SK-N-SH treated with all-trans-retinoic acid at 6 μM for 48 hours (cell line): Measurements from ENCODE around the gene MPPED2.

Source experiments
- ATAC-seq: fragments of 200-7000 bp; cut with Tn5 transposase; 3 replicates; pipeline ENCODE4 v1.9.1; 2020; ENCODE audit warnings: mild to moderate bottlenecking, moderate library complexity
- ARNTL ChIP-seq: fragments of 450-650 bp; formaldehyde crosslinking; IDR thresholded peaks from 2 replicates; pipeline ENCODE4 v1.5.0; 2020; ENCODE audit warnings: low read depth, mild to moderate bottlenecking, moderate library complexity, borderline replicate concordance
- BACH2 ChIP-seq: fragments of 250-450 bp; sonication (Bioruptor Pico); IDR thresholded peaks from 2 replicates; pipeline ENCODE4 v1.9.0; 2021; ENCODE audit warnings: mild to moderate bottlenecking, borderline replicate concordance
- CSDC2 ChIP-seq: fragments of 250-450 bp; sonication (Bioruptor Pico); IDR thresholded peaks from 2 replicates; pipeline ENCODE4 v1.5.0; 2020; ENCODE audit warnings: mild to moderate bottlenecking, moderate library complexity
- ISL1 ChIP-seq: fragments of 250-450 bp; sonication (Bioruptor Pico); IDR thresholded peaks from 2 replicates; pipeline ENCODE4 v2.1.2; 2022; ENCODE audit warnings: mild to moderate bottlenecking, moderate library complexity
- OSR1 ChIP-seq: fragments of 250-450 bp; sonication (Bioruptor Pico); IDR thresholded peaks from 2 replicates; pipeline ENCODE4 v1.8.0; 2022; ENCODE audit warnings: moderate library complexity, mild to moderate bottlenecking, inconsistent platforms
- POU6F1 ChIP-seq: fragments of 250-450 bp; sonication (Bioruptor Pico); IDR thresholded peaks from 2 replicates; pipeline ENCODE4 v1.8.0; 2021; ENCODE audit warnings: low read depth, mild to moderate bottlenecking, moderate library complexity, borderline replicate concordance
- PPARA ChIP-seq: fragments of 250-450 bp; sonication (Bioruptor Pico); IDR thresholded peaks from 2 replicates; pipeline ENCODE4 v1.5.0; 2020; ENCODE audit warnings: mild to moderate bottlenecking, borderline replicate concordance
- RARB ChIP-seq: fragments of 250-450 bp; sonication (Bioruptor Pico); IDR thresholded peaks from 2 replicates; pipeline ENCODE4 v1.8.0; 2021; ENCODE audit warnings: mild to moderate bottlenecking, moderate library complexity
- SNAI2 ChIP-seq: fragments of 250-450 bp; sonication (Bioruptor Pico); IDR thresholded peaks from 2 replicates; pipeline ENCODE4 v1.5.0; 2020; ENCODE audit warnings: mild to moderate bottlenecking, moderate library complexity
- TCF4 ChIP-seq: fragments of 250-450 bp; sonication (Bioruptor Pico); IDR thresholded peaks from 2 replicates; pipeline ENCODE4 v1.8.0; 2021; ENCODE audit warnings: mild to moderate bottlenecking, moderate library complexity, borderline replicate concordance
- TSHZ2 ChIP-seq: fragments of 250-450 bp; sonication (Bioruptor Pico); IDR thresholded peaks from 2 replicates; pipeline ENCODE4 v1.5.0; 2020; ENCODE audit warnings: mild to moderate bottlenecking, moderate library complexity
- ZC3H10 ChIP-seq: fragments of 250-450 bp; sonication (Bioruptor Pico); IDR thresholded peaks from 2 replicates; pipeline ENCODE4 v1.5.1; 2021; ENCODE audit warnings: mild to moderate bottlenecking, moderate library complexity
- ZFP3 ChIP-seq: fragments of 250-450 bp; sonication (Bioruptor Pico); IDR thresholded peaks from 2 replicates; pipeline ENCODE4 v1.5.0; 2020; ENCODE audit warnings: mild to moderate bottlenecking, moderate library complexity
- ZFP30 ChIP-seq: fragments of 450-650 bp; formaldehyde crosslinking; IDR thresholded peaks from 2 replicates; pipeline ENCODE4 v1.5.0; 2022; ENCODE audit warnings: mild to moderate bottlenecking, moderate library complexity
- ZNF565 ChIP-seq: fragments of 450-650 bp; formaldehyde crosslinking; conservative IDR thresholded peaks from 2 replicates; pipeline ENCODE4 v1.5.0; 2020; ENCODE audit warnings: low read depth, mild to moderate bottlenecking, moderate library complexity
- ZNF70 ChIP-seq: fragments of 450-650 bp; formaldehyde crosslinking; IDR thresholded peaks from 2 replicates; pipeline ENCODE4 v1.5.0; 2020; ENCODE audit warnings: mild to moderate bottlenecking, moderate library complexity
- ZNF8 ChIP-seq: fragments of 450-650 bp; formaldehyde crosslinking; IDR thresholded peaks from 2 replicates; pipeline ENCODE4 v1.5.0; 2020; ENCODE audit warnings: mild to moderate bottlenecking, moderate library complexity
- TF ChIP-seq, protein P1 (sequence below): fragments of 250-450 bp; sonication (Bioruptor Pico); IDR thresholded peaks from 2 replicates; pipeline ENCODE4 v1.5.1; 2020; ENCODE audit warnings: low read depth, mild to moderate bottlenecking, moderate library complexity
- TF ChIP-seq, protein P2 (sequence below): fragments of 250-450 bp; sonication (Bioruptor Pico); IDR thresholded peaks from 2 replicates; pipeline ENCODE4 v1.8.0; 2020; ENCODE audit warnings: mild to moderate bottlenecking, moderate library complexity, borderline replicate concordance

Gene MPPED2

DNA sequence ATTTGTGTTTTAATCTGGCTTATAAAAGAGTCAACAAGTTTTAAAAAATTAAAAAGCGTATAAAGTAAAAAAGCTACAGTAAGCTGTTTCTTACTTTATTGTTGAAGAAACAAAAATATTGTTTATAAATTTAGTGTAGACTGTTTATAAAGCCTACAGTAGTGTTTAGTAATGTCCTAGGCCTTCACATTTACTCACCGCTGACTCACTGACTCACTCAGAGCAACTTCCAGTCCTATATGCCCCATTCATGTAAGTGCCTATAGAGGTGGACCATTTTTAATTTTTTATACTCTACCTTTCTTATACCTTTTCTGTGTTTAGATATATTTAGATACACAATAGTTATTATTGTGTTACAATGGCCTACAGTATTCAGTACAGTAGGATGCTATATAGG lies 12.2 kb downstream of the MPPED2 start:
- no peak for ATAC-seq
- TF ChIP-seq ZNF70 (CRISPR knock-in tag): no peak
- TF ChIP-seq ARNTL (CRISPR knock-in tag): no peak
- TF ChIP-seq, all 23 proteins: peak for 0

GRCh38 chr11:30568931-30569330 lies 17.2 kb downstream of the MPPED2 start:
- no peak for ATAC-seq
- TF ChIP-seq, protein P1, sequence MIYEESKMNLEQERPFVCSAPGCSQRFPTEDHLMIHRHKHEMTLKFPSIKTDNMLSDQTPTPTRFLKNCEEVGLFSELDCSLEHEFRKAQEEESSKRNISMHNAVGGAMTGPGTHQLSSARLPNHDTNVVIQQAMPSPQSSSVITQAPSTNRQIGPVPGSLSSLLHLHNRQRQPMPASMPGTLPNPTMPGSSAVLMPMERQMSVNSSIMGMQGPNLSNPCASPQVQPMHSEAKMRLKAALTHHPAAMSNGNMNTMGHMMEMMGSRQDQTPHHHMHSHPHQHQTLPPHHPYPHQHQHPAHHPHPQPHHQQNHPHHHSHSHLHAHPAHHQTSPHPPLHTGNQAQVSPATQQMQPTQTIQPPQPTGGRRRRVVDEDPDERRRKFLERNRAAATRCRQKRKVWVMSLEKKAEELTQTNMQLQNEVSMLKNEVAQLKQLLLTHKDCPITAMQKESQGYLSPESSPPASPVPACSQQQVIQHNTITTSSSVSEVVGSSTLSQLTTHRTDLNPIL (CRISPR knock-in tag): no peak
- TF ChIP-seq BACH2 (no peak), ARNTL (CRISPR knock-in tag) (no peak), ZNF565 (CRISPR knock-in tag) (no peak), POU6F1 (no peak), ISL1 (CRISPR knock-in tag) (no peak), ZFP3 (CRISPR knock-in tag) (no peak), ZNF8 (no peak), ZFP30 (CRISPR knock-in tag) (no peak)

DNA sequence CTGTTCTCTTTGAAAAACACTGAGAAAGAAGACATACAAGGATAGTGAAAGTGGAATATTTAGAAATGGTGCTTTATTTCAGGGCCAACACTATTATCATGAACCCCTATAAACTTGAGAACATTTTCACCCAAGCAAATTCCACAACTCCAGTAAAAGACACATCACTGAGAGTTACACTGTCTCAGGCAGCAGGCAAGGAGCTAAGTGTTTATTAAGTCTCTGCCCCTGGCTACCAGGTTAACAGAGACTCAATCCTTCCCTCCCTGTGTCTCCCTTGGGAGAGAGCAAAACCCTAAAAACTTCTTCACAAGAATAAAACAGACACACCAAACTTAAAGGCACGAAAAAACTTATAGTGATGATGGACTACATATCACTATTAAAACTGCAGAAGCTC lies 18.5 kb downstream of the MPPED2 start:
- TF ChIP-seq BACH2: no peak
- TF ChIP-seq TCF4 (CRISPR knock-in tag): no peak
- TF ChIP-seq ZFP30 (CRISPR knock-in tag): no peak
- TF ChIP-seq PPARA: no peak
- TF ChIP-seq ZFP3 (CRISPR knock-in tag): no peak
- TF ChIP-seq, protein P2, sequence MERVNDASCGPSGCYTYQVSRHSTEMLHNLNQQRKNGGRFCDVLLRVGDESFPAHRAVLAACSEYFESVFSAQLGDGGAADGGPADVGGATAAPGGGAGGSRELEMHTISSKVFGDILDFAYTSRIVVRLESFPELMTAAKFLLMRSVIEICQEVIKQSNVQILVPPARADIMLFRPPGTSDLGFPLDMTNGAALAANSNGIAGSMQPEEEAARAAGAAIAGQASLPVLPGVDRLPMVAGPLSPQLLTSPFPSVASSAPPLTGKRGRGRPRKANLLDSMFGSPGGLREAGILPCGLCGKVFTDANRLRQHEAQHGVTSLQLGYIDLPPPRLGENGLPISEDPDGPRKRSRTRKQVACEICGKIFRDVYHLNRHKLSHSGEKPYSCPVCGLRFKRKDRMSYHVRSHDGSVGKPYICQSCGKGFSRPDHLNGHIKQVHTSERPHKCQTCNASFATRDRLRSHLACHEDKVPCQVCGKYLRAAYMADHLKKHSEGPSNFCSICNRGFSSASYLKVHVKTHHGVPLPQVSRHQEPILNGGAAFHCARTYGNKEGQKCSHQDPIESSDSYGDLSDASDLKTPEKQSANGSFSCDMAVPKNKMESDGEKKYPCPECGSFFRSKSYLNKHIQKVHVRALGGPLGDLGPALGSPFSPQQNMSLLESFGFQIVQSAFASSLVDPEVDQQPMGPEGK (CRISPR knock-in tag): no peak
- TF ChIP-seq ZC3H10 (CRISPR knock-in tag): no peak
- TF ChIP-seq CSDC2 (CRISPR knock-in tag): no peak
- no peak for TF ChIP-seq POU6F1
- no peak for TF ChIP-seq ZNF8
- no peak for ATAC-seq

GRCh38 chr11:30567120-30567519 lies 19.0 kb downstream of the MPPED2 start:
- TF ChIP-seq RARB (CRISPR knock-in tag) (no peak), POU6F1 (no peak), SNAI2 (CRISPR knock-in tag) (no peak), CSDC2 (CRISPR knock-in tag) (no peak), ZNF70 (CRISPR knock-in tag) (no peak), TSHZ2 (CRISPR knock-in tag) (no peak), ZFP30 (CRISPR knock-in tag) (no peak), BACH2 (no peak), ZFP3 (CRISPR knock-in tag) (no peak), ISL1 (CRISPR knock-in tag) (no peak), OSR1 (CRISPR knock-in tag) (no peak)
- TF ChIP-seq, protein P1 (CRISPR knock-in tag): no peak
- ATAC-seq: no peak
